WTC11 (cell line): ENCODE results near the gene MTSS2. TPM values are rescaled to one million over a fixed set of nuclear protein-coding genes. Genes with fewer than 3 reads are reported as not detected.

ENCODE experiments used
- ATAC-seq: fragments of 200-7000 bp; cut with Tn5 transposase; 2 replicates; pipeline ENCODE4 v1.10.0; 2021; ENCODE audit warnings: mild to moderate bottlenecking, moderate library complexity
- CTCF ChIA-PET: fragments of 300-600 bp; sonication (Branson Sonifier 250); formaldehyde crosslinking; loops from one replicate; lab custom pipeline; 2021; ENCODE audit warnings: antibody characterized with exemption; lab: Charles Lee
- POLR2A ChIA-PET: fragments of 350-600 bp; sonication (Branson Sonifier 250); formaldehyde crosslinking; loops from one replicate; lab custom pipeline; 2021; ENCODE audit warnings: antibody characterized with exemption; lab: Charles Lee
- DNase-seq: peaks from one replicate; pipeline ENCODE4 v3.0.0; 2021; ENCODE audit warnings: low spot score
- H3K27ac Mint-ChIP-seq: 2 replicates; pipeline ENCODE4 v1.8.0; 2021; ENCODE audit warnings: mixed read lengths
- H3K27me3 Mint-ChIP-seq: 2 replicates; pipeline ENCODE4 v1.8.0; 2021; ENCODE audit warnings: low read depth, mild to moderate bottlenecking, moderate library complexity, mixed read lengths
- H3K36me3 Mint-ChIP-seq: 2 replicates; pipeline ENCODE4 v1.8.0; 2021; ENCODE audit warnings: mixed read lengths
- H3K4me1 Mint-ChIP-seq: 2 replicates; pipeline ENCODE4 v1.8.0; 2022; ENCODE audit warnings: mixed read lengths
- H3K4me3 Mint-ChIP-seq: 2 replicates; pipeline ENCODE4 v1.8.0; 2021; ENCODE audit warnings: mild to moderate bottlenecking, moderate library complexity, mixed read lengths
- H3K9me3 Mint-ChIP-seq: 2 replicates; pipeline ENCODE4 v1.8.0; 2021; ENCODE audit warnings: mixed read lengths
- ATF1 ChIP-seq: sonication (generic); formaldehyde crosslinking; IDR thresholded peaks from 2 replicates; pipeline ENCODE4 v1.8.1; 2023; ENCODE audit warnings: mild to moderate bottlenecking, moderate library complexity, missing genetic modification reagents
- CBFB ChIP-seq: sonication (generic); formaldehyde crosslinking; IDR thresholded peaks from 2 replicates; pipeline ENCODE4 v1.8.1; 2022; ENCODE audit warnings: mild to moderate bottlenecking, low read depth, missing genetic modification reagents
- CREB1 ChIP-seq: sonication (generic); formaldehyde crosslinking; IDR thresholded peaks from 2 replicates; pipeline ENCODE4 v1.8.0; 2023; ENCODE audit warnings: mild to moderate bottlenecking, missing genetic modification reagents
- GABPB1 ChIP-seq: sonication (generic); formaldehyde crosslinking; IDR thresholded peaks from 2 replicates; pipeline ENCODE4 v1.8.1; 2023; ENCODE audit warnings: mild to moderate bottlenecking, missing genetic modification reagents
- GTF2I ChIP-seq: fragments of 250-450 bp; sonication (Bioruptor Pico); conservative IDR thresholded peaks from 2 replicates; pipeline ENCODE4 v1.4.0; 2021; ENCODE audit warnings: mild to moderate bottlenecking
- KAT7 ChIP-seq: sonication (generic); formaldehyde crosslinking; IDR thresholded peaks from 2 replicates; pipeline ENCODE4 v1.8.1; 2023; ENCODE audit warnings: missing genetic modification reagents, mild to moderate bottlenecking, borderline replicate concordance
- NFATC4 ChIP-seq: fragments of 250-450 bp; sonication (Bioruptor Pico); IDR thresholded peaks from 2 replicates; pipeline ENCODE4 v1.9.0; 2021; ENCODE audit warnings: mild to moderate bottlenecking
- SOX15 ChIP-seq: fragments of 250-450 bp; sonication (Bioruptor Pico); IDR thresholded peaks from 2 replicates; pipeline ENCODE4 v1.9.0; 2021; ENCODE audit warnings: mild to moderate bottlenecking
- TCF7 ChIP-seq: sonication (generic); formaldehyde crosslinking; IDR thresholded peaks from 2 replicates; pipeline ENCODE4 v1.8.0; 2022; ENCODE audit warnings: mild to moderate bottlenecking, low read depth, missing genetic modification reagents, moderate library complexity
- ZNF138 ChIP-seq: sonication (generic); formaldehyde crosslinking; conservative IDR thresholded peaks from 2 replicates; pipeline ENCODE4 v1.8.1; 2022; ENCODE audit warnings: mild to moderate bottlenecking, moderate library complexity, missing genetic modification reagents
- ZNF219 ChIP-seq: sonication (generic); formaldehyde crosslinking; IDR thresholded peaks from 2 replicates; pipeline ENCODE4 v1.8.0; 2023; ENCODE audit warnings: missing genetic modification reagents, mild to moderate bottlenecking, borderline replicate concordance
- ZNF263 ChIP-seq: sonication (generic); formaldehyde crosslinking; IDR thresholded peaks from 2 replicates; pipeline ENCODE4 v1.8.1; 2022; ENCODE audit warnings: low read depth, mild to moderate bottlenecking, moderate library complexity, missing genetic modification reagents
- ZNF416 ChIP-seq: fragments of 250-450 bp; sonication (Bioruptor Pico); IDR thresholded peaks from 2 replicates; pipeline ENCODE4 v1.9.0; 2021; ENCODE audit warnings: mild to moderate bottlenecking, inconsistent platforms
- total RNA-seq: library from RNA; stranded (reverse); gene quantifications from 3 replicates; pipeline ENCODE4 v1.2.3, GENCODE V29; 2021
- TF ChIP-seq, protein P1 (sequence below): fragments of 200-600 bp; IDR thresholded peaks from 2 replicates; pipeline ENCODE4 v1.8.0; 2022; ENCODE audit warnings: antibody characterized with exemption
- TF ChIP-seq, protein P2 (sequence below): sonication (generic); formaldehyde crosslinking; IDR thresholded peaks from 2 replicates; pipeline ENCODE4 v1.8.0; 2022; ENCODE audit warnings: missing genetic modification reagents
- TF ChIP-seq, protein P3 (sequence below): fragments of 250-450 bp; sonication (Bioruptor Pico); IDR thresholded peaks from 2 replicates; pipeline ENCODE4 v1.9.0; 2021; ENCODE audit warnings: mild to moderate bottlenecking
- TF ChIP-seq, protein P4 (sequence below): sonication (generic); formaldehyde crosslinking; conservative IDR thresholded peaks from 2 replicates; pipeline ENCODE4 v1.8.1; 2022; ENCODE audit warnings: mild to moderate bottlenecking, missing genetic modification reagents
- TF ChIP-seq, protein P5 (sequence below): fragments of 250-450 bp; sonication (Bioruptor Pico); IDR thresholded peaks from 2 replicates; pipeline ENCODE4 v2.1.2; 2022; ENCODE audit warnings: mild to moderate bottlenecking, moderate library complexity

MTSS2 gene
- total RNA-seq, 1 experiment from 2014 or later, result 28.3 TPM

DNA sequence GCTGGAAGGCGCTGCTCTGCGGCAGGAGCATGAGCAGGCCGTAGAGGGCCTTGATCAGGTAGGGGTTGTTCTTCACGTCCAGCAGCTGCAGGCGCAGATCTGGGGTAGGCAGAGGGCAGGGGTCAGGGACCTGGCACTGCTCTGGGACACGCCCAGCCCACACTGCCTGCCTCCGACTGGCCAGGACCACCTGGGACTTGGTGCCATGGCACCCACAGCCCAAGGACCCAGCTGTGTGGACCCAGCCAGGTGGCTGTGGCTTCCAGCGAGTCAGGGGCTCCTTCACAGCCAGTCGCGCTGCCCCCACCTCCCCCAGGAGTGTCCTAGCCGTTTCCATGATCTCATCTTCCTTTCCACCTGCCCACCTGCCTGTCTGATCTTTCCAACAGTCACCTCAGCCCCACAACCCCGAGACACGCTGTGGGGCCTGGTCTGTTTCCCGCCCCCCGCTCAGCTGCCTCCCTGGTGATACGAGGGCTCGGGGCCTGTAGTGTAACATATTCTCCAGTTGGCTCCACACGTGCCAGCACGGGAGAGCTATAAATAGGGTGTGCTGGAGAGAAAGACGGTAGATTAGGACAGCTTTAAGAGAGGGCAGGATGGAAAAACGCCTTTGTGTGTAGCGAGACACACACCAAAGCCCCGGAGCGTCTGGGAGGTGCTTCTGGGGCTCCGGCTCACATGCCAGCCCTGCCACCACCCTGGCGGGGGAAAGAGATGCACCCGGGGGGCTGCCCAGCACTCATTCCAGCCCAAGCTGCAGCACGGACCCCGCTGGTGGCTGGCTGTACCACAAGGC is 7.2 kb upstream of the MTSS2 start (continued):
- no peak for TF ChIP-seq GABPB1 (CRISPR knock-in tag)
- TF ChIP-seq CREB1 (CRISPR knock-in tag), result no peak
- no peak for TF ChIP-seq KAT7 (CRISPR knock-in tag)
- no peak for TF ChIP-seq ZNF416
- TF ChIP-seq ZNF219 (CRISPR knock-in tag), result no peak

DNA sequence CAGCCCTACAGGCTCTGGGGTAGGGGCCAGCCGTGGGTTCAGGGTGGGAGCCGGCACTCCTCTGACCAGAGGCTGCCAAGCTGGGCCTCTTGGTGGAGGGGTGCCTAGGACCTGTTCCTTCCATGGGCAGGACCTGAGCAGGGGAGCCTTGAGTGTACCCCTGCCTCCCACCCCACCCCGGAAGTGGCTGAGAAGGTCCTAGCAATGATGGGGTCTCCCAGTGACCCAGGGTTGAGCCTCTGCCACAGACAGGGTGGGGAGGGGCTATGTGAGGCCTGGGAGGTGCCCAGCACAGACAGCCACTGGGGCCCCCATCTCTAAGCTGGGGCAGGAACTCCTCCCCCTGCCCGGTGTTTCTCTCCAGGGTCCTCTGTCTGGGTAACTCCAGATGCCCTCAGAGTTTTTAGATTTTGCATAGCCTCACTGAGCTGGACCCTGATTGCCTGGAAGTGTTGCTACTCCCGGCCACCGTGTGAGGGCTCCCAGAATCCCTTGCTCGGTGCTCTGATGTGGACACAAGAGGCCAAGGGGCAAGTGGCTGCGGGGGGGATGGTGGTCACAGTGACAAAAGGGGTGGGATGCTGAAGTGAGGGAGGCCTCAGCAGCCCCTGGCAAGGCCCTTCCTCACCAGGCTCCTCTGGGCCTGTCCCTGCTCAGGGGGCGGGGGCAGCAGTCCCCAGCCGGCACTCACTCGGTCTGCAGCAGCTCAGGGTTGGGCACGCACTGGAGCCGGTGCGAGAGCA is 6.4 kb upstream of the MTSS2 start:
- DNase-seq (no peak), ATAC-seq (no peak)
- no peaks in the 10 kb centered on the region for H3K27me3 Mint-ChIP-seq
- peaks cover 39% of the 10 kb centered on the region for H3K4me1 Mint-ChIP-seq
- H3K36me3 Mint-ChIP-seq, result no peaks in the 10 kb centered on the region
- no peak overlapping the region for H3K4me3 Mint-ChIP-seq
- ChIA-PET POLR2A (no interaction called here), CTCF (interaction anchor here (1.0 to 1.5 kb wide), 2 partner anchors 20 to 79 kb away, joined by 3 read pairs; no protein-coding TSS in a partner anchor)
- no peaks in the 10 kb centered on the region for H3K9me3 Mint-ChIP-seq
- no peak for TF ChIP-seq ZNF263 (CRISPR knock-in tag)
- TF ChIP-seq, protein P1, sequence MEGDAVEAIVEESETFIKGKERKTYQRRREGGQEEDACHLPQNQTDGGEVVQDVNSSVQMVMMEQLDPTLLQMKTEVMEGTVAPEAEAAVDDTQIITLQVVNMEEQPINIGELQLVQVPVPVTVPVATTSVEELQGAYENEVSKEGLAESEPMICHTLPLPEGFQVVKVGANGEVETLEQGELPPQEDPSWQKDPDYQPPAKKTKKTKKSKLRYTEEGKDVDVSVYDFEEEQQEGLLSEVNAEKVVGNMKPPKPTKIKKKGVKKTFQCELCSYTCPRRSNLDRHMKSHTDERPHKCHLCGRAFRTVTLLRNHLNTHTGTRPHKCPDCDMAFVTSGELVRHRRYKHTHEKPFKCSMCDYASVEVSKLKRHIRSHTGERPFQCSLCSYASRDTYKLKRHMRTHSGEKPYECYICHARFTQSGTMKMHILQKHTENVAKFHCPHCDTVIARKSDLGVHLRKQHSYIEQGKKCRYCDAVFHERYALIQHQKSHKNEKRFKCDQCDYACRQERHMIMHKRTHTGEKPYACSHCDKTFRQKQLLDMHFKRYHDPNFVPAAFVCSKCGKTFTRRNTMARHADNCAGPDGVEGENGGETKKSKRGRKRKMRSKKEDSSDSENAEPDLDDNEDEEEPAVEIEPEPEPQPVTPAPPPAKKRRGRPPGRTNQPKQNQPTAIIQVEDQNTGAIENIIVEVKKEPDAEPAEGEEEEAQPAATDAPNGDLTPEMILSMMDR, result no peak
- no peak for TF ChIP-seq TCF7 (CRISPR knock-in tag)
- TF ChIP-seq, protein P2, sequence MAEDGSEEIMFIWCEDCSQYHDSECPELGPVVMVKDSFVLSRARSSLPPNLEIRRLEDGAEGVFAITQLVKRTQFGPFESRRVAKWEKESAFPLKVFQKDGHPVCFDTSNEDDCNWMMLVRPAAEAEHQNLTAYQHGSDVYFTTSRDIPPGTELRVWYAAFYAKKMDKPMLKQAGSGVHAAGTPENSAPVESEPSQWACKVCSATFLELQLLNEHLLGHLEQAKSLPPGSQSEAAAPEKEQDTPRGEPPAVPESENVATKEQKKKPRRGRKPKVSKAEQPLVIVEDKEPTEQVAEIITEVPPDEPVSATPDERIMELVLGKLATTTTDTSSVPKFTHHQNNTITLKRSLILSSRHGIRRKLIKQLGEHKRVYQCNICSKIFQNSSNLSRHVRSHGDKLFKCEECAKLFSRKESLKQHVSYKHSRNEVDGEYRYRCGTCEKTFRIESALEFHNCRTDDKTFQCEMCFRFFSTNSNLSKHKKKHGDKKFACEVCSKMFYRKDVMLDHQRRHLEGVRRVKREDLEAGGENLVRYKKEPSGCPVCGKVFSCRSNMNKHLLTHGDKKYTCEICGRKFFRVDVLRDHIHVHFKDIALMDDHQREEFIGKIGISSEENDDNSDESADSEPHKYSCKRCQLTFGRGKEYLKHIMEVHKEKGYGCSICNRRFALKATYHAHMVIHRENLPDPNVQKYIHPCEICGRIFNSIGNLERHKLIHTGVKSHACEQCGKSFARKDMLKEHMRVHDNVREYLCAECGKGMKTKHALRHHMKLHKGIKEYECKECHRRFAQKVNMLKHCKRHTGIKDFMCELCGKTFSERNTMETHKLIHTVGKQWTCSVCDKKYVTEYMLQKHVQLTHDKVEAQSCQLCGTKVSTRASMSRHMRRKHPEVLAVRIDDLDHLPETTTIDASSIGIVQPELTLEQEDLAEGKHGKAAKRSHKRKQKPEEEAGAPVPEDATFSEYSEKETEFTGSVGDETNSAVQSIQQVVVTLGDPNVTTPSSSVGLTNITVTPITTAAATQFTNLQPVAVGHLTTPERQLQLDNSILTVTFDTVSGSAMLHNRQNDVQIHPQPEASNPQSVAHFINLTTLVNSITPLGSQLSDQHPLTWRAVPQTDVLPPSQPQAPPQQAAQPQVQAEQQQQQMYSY (CRISPR knock-in tag), result no peak
- TF ChIP-seq ZNF138 (CRISPR knock-in tag), result no peak
- TF ChIP-seq NFATC4 (CRISPR knock-in tag), result no peak
- no peak for TF ChIP-seq SOX15 (CRISPR knock-in tag)
- TF ChIP-seq, protein P3, sequence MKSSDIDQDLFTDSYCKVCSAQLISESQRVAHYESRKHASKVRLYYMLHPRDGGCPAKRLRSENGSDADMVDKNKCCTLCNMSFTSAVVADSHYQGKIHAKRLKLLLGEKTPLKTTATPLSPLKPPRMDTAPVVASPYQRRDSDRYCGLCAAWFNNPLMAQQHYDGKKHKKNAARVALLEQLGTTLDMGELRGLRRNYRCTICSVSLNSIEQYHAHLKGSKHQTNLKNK (CRISPR knock-in tag), result no peak
- TF ChIP-seq, protein P4, sequence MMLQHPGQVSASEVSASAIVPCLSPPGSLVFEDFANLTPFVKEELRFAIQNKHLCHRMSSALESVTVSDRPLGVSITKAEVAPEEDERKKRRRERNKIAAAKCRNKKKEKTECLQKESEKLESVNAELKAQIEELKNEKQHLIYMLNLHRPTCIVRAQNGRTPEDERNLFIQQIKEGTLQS (CRISPR knock-in tag), result no peak
- TF ChIP-seq ZNF219 (CRISPR knock-in tag), result no peak
- no peak for TF ChIP-seq ATF1 (CRISPR knock-in tag)
- no peak for TF ChIP-seq CBFB (CRISPR knock-in tag)
- TF ChIP-seq, protein P5, sequence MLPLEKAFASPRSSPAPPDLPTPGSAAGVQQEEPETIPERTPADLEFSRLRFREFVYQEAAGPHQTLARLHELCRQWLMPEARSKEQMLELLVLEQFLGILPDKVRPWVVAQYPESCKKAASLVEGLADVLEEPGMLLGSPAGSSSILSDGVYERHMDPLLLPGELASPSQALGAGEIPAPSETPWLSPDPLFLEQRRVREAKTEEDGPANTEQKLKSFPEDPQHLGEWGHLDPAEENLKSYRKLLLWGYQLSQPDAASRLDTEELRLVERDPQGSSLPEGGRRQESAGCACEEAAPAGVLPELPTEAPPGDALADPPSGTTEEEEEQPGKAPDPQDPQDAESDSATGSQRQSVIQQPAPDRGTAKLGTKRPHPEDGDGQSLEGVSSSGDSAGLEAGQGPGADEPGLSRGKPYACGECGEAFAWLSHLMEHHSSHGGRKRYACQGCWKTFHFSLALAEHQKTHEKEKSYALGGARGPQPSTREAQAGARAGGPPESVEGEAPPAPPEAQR (CRISPR knock-in tag), result no peak
- no peak for TF ChIP-seq GTF2I (CRISPR knock-in tag)
- no peak overlapping the region for H3K27ac Mint-ChIP-seq
